ENCODE measurements around the gene TPK1. TPM values are rescaled to one million over a fixed set of nuclear protein-coding genes. Genes with fewer than 3 reads are reported as not detected.

TPK1 gene
- total and polyA plus RNA-seq, 2 of the 13 experiments (the other 11 are each of a cell fraction or from before 2014, with no cell fraction given): 1.0 to 1.2 TPM

GRCh38 chr7:144653449-144653848, 182.4 kb downstream of the TPK1 start:
- intact Hi-C loops (cut with micrococcal nuclease; ENCODE audit: unreplicated experiment) (no loop called here), in situ Hi-C loops (cut with HindIII; ENCODE audit: extremely low pct_ligation_motif_present, low pct_unique_long_range_greater_than_20kb) (no loop called here)
- TF ChIP-seq MXD3 (CRISPR knock-in tag; IDR thresholded peaks at IDR 0.05) (no peak), ZNF264 (CRISPR knock-in tag; IDR thresholded peaks at IDR 0.05) (no peak), ETV6 (CRISPR knock-in tag; conservative IDR thresholded peaks at IDR 0.05) (no peak), NFE2L2 (IDR thresholded peaks at IDR 0.05; ENCODE audit: low read length) (no peak), SMYD3 (CRISPR knock-in tag; IDR thresholded peaks at IDR 0.05) (no peak), MBNL3 (CRISPR knock-in tag; conservative IDR thresholded peaks at IDR 0.05) (no peak), SRSF1 (optimal IDR thresholded peaks at IDR 0.05; ENCODE audit: low read depth, low read length) (no peak), ASH2L (IDR thresholded peaks at IDR 0.05; ENCODE audit: insufficient read length, low read depth, low read length) (no peak), ZNF780A (CRISPR knock-in tag; IDR thresholded peaks at IDR 0.05) (no peak), MIER2 (CRISPR knock-in tag; IDR thresholded peaks at IDR 0.05) (no peak), THAP8 (CRISPR knock-in tag; IDR thresholded peaks at IDR 0.05; ENCODE audit: borderline replicate concordance) (no peak), MLLT10 (CRISPR knock-in tag; IDR thresholded peaks at IDR 0.05) (no peak), JARID2 (CRISPR knock-in tag; IDR thresholded peaks at IDR 0.05; ENCODE audit: insufficient replicate concordance) (no peak)
- no peak for ATAC-seq
- BruUV-seq (replicated peaks): no TSS peak
- no peaks in the 10 kb centered on the region for H3K27me3 ChIP-seq (ENCODE audit: control insufficient read depth in 1 of 2, insufficient read depth in 2 of 2, low read length in 2 of 2)
- H3K4me3 ChIP-seq (replicated peaks in 1 of 3; ENCODE audit: insufficient read depth in 1 of 3, low read depth in 2 of 3, low read length in 3 of 3): no peak overlapping the region
- H3K27ac ChIP-seq (ENCODE audit: extremely low read length, insufficient read depth, low read length): no peak overlapping the region
- no peaks in the 10 kb centered on the region for H3K36me3 ChIP-seq (replicated peaks in 1 of 2; ENCODE audit: control insufficient read depth in 1 of 2, insufficient read depth in 2 of 2, low read length in 2 of 2)
- no peak overlapping the region for H3K4me2 ChIP-seq (ENCODE audit: low read depth, low read length)
- no peak overlapping the region for H3K9ac ChIP-seq (ENCODE audit: insufficient read depth, low read depth, low read length)
- WGBS (ENCODE audit: low lambda C conversion rate): 12% methylated on average over 5 of the region's 5 CpGs
- POLR2A ChIA-PET: no interaction called here
- DNase-seq (ENCODE audit: low spot score): no peak
- no peaks in the 10 kb centered on the region for H3K79me2 ChIP-seq (ENCODE audit: insufficient read depth, low read length)
- FAIRE-seq: no peak
- no peaks in the 10 kb centered on the region for H3K4me1 ChIP-seq (ENCODE audit: insufficient read depth, low read length)
- no peak overlapping the region for H2AFZ ChIP-seq (ENCODE audit: low read length)
- CTCF ChIA-PET (ENCODE audit: low intra/inter-chr PET ratio, low total read pairs): no interaction called here
- H4K20me1 ChIP-seq (ENCODE audit: insufficient read depth, low read length): no peaks in the 10 kb centered on the region
- peaks cover 13% of the 10 kb centered on the region for H3K9me3 ChIP-seq (ENCODE audit: low read length)

Data from HepG2 (cell line).